Measurements from ENCODE around the gene GDAP1L1.

The GDAP1L1 gene

DNA sequence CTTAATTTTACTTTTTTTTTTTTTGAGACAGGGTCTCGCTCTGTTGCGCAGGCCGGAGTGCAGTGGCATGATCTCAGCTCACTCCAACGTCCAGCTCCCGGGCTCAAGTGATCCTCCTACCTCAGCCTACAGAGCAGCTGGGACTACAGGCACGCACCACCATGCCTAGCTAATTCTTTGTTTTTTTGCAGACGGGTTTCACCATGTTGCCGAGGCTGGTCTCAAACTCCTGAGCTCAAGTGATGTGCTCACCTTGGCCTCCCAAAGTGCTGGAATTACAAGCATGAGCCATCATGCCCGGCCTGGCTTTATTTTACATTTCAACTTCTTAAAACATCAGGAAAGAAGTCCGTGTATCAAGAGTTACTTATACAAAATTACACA is 42.3 kb upstream of the GDAP1L1 start:
- TF ChIP-seq CTCF (IDR thresholded peaks at IDR 0.05; ENCODE audit: low read depth, low read length, missing control alignments) = no peak
- H3K4me3 ChIP-seq (replicated peaks; ENCODE audit: low read depth, low read length) = no peak overlapping the region
- DNase-seq (ENCODE audit: extremely low read depth, low read depth) = no peak

DNA sequence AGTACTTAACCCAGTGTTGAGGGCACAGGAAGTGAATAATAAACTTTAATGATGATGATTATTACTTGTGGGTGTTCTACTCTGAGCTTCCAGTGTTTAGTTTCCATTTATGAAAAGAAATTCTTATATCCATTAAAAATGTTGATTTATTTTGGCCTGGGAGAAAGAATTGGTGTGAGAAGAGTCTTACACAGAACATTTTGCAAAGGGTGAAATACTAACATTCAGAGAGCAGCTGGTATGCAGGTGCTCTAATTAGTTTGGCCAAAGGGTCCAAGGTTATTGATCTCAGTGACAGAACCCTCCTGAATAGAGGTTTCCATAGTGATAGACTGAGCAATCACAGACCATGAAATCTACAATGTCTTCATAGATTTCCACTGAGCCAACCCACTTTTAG is 41.0 kb upstream of the GDAP1L1 start:
- DNase-seq (ENCODE audit: extremely low read depth, low read depth) = no peak
- TF ChIP-seq CTCF (IDR thresholded peaks at IDR 0.05; ENCODE audit: low read depth, low read length, missing control alignments) = no peak
- H3K4me3 ChIP-seq (replicated peaks; ENCODE audit: low read depth, low read length) = no peak overlapping the region

DNA sequence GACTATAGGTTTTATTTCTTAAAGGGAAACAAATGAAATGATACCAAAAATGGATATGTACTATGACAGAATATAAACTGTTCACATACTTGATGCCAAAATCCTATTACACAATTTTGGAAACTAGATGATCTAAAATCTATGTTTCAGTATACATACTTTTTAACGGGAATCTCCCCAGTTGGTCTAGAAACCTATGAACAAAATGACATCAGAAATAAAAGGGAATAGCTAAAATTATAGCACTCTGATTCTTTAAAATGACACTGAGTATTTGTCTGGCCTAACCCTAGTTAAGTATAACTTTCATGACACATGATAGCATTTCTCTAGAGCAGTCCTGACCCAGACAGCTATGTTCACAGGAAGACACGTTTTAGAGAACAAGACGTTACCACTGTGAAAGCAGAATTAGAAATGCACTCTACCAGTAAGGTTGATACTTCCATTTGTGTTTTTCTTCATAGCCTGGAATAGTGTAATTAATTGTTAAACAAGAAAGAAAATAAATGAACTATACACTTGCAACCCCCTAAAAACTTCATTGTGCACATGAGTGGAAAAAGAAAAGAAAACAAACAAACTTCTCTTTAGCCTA is 39.9 kb upstream of the GDAP1L1 start:
- no peak for DNase-seq (ENCODE audit: extremely low read depth, low read depth)
- H3K4me3 ChIP-seq (replicated peaks; ENCODE audit: low read depth, low read length) = no peak overlapping the region
- TF ChIP-seq CTCF (IDR thresholded peaks at IDR 0.05; ENCODE audit: low read depth, low read length, missing control alignments) = no peak

- DNase-seq (ENCODE audit: extremely low read depth, low read depth) = no peak
- TF ChIP-seq CTCF (IDR thresholded peaks at IDR 0.05; ENCODE audit: low read depth, low read length, missing control alignments) = no peak
- peak overlapping the region; percentile 98 for H3K4me3 ChIP-seq (replicated peaks; ENCODE audit: low read depth, low read length)
Measured at GRCh38 chr20:44208165-44208564, 38.9 kb upstream of the GDAP1L1 start.

- DNase-seq (ENCODE audit: extremely low read depth, low read depth) = no peak
- TF ChIP-seq CTCF (IDR thresholded peaks at IDR 0.05; ENCODE audit: low read depth, low read length, missing control alignments) = no peak
- H3K4me3 ChIP-seq (replicated peaks; ENCODE audit: low read depth, low read length) = peak overlapping the region; percentile 98
Measured at GRCh38 chr20:44208770-44209169, 38.3 kb upstream of the GDAP1L1 start.

- TF ChIP-seq CTCF (IDR thresholded peaks at IDR 0.05; ENCODE audit: low read depth, low read length, missing control alignments) = no peak
- peak overlapping the region; percentile 98 for H3K4me3 ChIP-seq (replicated peaks; ENCODE audit: low read depth, low read length)
- no peak for DNase-seq (ENCODE audit: extremely low read depth, low read depth)
Measured at GRCh38 chr20:44209686-44210405, 37.3 kb upstream of the GDAP1L1 start.
